ENCODE measurements around the gene HEY2.

DNA sequence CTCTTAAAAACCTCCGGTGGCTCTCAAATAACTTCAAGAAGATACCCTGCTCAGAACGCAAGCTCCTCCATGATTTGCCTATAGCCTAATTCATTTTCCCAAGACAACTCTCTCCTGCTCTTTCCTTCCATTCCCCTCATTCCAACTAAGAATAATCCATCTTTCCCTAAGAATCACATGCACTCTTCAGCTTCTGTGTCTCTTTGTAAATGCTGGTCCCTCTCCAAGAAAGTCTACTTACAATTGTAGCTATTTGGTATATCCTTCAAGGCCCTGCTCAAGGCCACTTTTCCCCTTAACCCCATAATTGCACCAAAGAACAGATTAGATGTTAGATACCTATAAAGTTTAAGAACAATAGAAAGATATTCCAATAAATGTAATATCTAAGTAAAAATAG is 7.4 kb upstream of the HEY2 start:
- TF ChIP-seq, protein P1, sequence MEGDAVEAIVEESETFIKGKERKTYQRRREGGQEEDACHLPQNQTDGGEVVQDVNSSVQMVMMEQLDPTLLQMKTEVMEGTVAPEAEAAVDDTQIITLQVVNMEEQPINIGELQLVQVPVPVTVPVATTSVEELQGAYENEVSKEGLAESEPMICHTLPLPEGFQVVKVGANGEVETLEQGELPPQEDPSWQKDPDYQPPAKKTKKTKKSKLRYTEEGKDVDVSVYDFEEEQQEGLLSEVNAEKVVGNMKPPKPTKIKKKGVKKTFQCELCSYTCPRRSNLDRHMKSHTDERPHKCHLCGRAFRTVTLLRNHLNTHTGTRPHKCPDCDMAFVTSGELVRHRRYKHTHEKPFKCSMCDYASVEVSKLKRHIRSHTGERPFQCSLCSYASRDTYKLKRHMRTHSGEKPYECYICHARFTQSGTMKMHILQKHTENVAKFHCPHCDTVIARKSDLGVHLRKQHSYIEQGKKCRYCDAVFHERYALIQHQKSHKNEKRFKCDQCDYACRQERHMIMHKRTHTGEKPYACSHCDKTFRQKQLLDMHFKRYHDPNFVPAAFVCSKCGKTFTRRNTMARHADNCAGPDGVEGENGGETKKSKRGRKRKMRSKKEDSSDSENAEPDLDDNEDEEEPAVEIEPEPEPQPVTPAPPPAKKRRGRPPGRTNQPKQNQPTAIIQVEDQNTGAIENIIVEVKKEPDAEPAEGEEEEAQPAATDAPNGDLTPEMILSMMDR (IDR thresholded peaks at IDR 0.05), result no peak
- no peak for TF ChIP-seq REST (IDR thresholded peaks at IDR 0.05; ENCODE audit: insufficient read depth in 1 of 2, low read depth in 2 of 2, low read length in 1 of 2)
